SHP77 (cell line): ENCODE measurements around the gene PLA2G4D.
"Not testable (repeated sequence)": the region's sequence is repeated elsewhere in the genome, so short reads cannot be mapped to it uniquely, and the experiment has no call there.

Experiments used
- DNase-seq, 2 experiments: peaks; one replicate each; lab custom pipeline; 2025; lab: John Stamatoyannopoulos, UW

The PLA2G4D gene

DNA sequence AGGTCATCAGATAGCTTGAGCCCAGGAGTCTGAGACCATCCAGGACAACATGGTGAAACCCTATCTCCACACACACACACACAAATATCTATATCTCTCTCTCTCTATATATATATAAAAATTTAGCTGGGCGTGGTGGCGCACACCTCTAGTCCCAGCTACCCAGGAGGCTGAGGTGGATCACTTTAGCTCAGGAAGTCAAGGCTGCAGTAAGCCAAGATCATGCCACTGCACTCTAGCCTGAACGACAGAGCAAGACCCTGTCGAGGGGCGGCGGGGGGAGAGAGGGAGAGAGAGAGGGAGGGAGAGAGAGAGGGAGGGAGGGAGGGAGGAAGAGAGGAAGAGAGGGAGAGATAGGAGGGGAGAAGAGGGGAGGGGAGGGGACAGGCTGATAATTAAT is 34.1 kb upstream of the PLA2G4D start:
- no peak for DNase-seq

DNA sequence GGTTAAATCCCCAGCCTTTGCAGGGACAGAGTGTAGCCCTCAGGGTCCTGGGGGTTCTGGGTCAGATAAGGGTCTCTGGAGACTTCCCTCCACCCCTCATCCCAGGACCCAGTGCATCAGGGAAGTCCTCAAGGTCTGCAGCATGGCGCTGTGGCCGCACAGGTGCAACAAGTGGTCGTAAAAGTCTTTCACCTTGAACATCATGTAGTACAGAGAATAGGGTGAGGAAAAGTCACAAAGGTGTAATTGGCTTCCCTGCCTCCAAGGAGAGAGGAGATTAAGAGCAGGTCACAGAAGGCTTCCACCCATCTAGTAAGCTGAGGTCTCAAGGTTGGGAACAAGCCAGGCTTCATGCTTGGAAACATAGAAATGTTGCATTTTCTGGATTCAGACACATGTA is 29.2 kb upstream of the PLA2G4D start:
- no peak for DNase-seq

DNA sequence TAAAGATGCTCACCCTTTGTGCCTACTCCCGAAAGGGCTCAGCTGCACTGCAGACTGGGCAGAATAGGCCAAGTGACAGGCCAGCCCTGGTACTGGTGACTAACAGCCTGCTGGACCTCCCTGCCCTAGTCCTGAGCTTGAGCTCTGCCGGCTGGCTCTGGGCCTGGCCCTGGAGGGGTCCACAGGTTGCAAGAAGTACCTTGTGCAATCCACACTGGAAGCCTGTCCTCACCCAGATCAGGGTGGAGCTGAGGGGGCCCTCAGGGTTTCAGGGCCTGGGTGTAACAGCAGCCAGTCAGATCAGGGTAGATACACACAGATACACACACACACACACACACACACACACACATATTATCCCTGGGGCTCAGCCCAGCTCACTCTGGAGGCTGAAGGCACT is 27.3 kb upstream of the PLA2G4D start:
- no peak for DNase-seq

DNA sequence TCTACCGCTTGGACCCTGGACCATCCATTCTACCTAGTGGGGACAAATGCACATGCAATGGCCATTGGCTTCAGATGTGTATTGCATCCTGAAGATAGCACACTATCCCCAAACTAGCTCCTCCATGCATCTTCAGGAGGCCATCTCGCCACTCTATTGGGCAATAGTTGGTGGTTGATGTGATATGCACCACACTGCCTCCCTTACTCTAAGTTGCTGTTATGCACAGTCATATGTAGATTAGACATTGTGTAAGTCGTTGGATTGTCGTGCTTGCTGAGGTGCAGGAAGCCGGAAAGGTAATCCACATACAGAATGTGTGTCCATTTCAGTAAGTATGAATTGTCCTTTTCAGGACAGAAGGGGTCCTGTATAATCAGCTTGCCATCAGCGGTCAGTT is 26.7 kb upstream of the PLA2G4D start:
- DNase-seq, result no peak

DNA sequence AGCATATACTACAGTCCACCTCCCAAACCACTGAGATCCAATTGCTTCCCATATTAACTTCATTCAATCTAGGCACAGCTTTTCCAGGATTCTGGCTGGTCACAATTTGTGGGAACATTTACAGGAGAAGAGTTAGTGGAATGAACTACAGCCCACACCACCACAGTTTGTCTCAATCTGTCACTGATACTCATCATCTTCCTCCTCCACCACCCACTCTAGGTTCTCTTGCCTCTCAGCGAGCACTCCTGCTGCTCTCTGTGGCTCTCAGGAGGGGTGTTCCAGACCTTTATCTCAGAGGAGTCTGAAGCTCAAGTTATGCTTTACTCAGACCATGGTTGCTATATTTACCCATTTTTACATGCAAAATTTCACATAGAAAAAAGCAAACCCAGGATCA is 25.9 kb upstream of the PLA2G4D start:
- DNase-seq, result no peak

DNA sequence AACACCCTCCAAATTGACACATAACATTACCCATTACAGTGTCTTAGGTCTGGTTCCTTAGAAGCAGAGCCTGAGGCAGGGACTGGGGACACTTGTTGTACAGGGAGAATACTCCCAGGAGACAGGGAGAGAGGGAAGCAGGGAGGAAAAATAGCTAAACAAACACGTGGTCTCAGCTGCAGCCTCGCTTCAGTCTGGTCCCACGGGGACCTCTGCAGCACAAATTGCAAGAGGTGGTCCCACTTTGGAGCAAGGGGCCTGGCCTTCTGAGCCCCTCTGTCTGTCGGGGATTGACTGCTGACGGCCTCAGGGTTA is 25.0 kb upstream of the PLA2G4D start:
- no peak for DNase-seq

DNA sequence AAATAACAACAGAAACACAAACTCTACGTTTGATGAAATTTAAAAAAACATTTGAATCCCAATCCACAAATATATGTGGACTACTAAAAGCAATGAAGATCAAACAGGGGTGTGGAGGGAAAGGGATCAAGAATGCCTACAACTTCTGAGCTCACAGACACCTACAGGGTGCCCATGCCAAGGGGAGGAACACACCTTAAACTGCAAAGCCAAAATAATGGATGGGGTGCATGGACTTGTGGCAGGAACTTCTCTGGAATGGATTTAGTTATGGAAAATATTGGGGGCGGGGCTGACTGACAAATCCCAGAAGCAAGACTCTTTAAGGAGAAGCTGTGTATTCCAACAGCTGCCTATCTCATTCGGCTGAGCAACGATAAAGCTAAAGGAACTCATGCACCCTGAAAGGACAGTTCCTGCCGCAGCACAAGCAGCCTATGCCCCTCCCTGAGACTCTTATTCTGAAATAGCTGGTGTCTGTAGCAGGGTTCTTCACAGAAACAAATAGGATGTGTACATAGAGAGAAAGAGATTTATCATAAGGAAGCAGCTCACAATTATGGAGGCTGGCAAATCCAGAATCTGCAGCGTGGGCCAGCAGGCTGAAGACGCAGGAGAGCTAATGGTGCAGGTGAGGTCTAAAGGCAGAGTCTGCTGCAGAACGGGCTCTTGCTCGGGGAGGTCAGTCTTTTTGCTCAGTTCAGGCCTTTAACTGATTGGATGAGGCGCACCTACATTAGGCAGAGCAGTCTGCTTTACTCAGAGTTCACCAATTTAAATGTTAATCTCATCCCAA is 24.5 kb upstream of the PLA2G4D start:
- peak in 1 of 2 experiments; percentile 20 for DNase-seq

DNA sequence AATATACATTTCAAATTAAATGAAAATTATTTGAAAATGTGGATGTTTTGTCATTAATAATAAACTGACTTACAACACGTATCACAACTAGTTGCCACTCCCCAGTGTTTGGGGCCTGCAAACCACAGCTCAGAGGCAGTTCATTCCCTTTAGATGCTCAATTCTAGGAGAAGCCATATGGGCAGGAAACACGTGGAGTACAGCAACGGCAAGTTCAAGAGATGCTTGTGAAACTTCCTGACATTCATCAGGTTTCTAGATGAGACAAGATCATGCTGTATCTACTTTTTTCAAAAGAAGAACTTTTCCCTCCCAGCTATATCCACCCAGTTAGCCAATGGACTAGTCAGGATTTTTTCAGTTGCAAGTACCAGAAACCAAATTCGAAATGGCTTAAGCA is 17.6 kb upstream of the PLA2G4D start:
- no peak for DNase-seq

DNA sequence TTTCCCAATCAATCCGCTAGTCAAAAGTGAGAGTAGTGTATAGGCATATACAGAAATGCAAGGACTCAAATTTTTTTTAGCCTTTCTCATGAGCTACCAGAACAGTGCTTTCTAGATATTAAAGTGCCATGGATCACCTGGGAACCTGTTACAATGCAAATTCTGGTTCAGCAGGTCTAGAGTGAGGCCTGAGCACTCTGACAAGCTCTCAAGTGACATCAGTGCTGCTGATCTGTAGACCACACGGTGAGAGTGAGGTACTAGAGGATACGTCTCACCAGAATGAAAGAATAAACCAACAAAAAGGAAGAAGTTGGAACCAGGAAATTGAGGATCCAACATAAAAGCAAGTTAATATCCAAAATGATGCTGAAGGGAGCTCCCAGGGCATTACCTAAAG is 16.0 kb upstream of the PLA2G4D start:
- DNase-seq, result no peak

DNA sequence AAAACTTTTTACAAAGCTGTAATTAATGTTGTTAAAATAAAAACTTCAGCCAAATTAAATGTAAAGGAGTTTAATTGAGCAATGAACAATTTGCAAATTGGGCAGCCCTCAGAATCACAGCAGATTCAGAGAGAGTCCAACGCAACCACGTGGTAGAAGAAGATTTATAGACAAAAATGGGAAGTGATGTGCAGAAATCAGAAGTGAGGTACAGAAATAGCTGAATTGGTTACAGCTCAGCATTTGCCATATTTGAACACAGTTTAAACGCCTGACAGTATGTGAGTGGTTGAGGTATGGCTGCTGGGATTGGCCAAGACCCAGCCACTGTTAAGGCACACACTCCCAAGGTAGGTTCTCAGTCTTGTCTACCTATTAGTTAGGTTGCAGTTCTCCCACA is 14.4 kb upstream of the PLA2G4D start:
- no peak for DNase-seq

DNA sequence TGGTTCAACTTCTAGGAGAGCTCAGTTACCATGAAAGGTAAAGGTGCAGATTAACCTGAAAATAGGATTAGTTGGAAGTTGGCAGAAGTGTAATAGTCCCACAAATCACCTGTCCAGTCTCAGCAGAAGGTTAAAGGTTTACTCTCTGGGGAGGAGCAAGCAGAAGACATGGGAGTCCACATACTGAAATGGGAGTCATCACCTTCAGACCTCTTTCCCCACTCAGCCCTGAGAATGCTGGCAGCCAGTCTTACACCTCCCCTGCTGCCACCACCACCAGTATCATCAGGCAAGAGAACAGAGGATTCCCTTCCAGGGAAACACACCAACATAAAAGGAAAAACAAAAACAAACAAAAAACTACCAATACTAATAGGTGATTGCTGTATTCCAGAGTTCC is 13.8 kb upstream of the PLA2G4D start:
- no peak for DNase-seq

DNA sequence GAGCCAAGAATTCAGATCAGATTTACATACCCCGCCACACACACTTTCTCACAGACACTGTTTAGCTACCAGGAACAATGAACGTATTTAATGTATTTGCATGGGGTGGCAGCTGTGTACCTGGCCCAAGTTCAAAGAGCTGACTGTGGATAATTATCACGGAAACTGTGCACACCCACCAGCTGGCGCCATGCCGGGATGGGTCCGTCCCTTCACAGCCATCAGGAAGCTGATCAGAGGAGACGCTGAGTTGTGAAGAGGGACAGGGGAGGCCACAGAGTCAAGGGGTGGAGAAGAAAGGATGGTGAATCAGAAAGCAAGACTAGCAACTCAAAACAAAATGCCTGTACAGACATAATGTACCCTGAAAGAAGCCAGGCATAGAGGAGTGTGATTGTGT is 13.1 kb upstream of the PLA2G4D start:
- DNase-seq, result peak; percentile 30 to 51

DNA sequence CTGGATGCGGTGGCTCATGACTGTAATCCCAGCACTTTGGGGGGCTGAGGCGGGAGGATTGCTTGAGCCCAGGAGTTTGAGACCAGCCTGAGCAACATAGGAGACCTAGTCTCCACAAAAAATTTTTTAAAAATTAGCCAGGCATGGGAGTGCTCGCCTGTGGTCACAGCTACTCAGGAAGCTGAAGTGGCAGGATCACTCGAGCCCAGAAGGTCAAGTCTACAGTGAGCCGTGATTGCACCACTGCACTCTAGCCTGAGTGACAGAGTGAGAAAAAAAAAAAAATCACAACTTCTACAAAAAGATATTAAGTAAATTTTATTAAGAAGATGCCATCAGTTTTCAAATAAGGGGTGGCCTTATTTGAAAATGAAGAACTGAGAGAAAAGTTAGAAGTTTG is 11.9 kb upstream of the PLA2G4D start:
- no peak for DNase-seq

DNA sequence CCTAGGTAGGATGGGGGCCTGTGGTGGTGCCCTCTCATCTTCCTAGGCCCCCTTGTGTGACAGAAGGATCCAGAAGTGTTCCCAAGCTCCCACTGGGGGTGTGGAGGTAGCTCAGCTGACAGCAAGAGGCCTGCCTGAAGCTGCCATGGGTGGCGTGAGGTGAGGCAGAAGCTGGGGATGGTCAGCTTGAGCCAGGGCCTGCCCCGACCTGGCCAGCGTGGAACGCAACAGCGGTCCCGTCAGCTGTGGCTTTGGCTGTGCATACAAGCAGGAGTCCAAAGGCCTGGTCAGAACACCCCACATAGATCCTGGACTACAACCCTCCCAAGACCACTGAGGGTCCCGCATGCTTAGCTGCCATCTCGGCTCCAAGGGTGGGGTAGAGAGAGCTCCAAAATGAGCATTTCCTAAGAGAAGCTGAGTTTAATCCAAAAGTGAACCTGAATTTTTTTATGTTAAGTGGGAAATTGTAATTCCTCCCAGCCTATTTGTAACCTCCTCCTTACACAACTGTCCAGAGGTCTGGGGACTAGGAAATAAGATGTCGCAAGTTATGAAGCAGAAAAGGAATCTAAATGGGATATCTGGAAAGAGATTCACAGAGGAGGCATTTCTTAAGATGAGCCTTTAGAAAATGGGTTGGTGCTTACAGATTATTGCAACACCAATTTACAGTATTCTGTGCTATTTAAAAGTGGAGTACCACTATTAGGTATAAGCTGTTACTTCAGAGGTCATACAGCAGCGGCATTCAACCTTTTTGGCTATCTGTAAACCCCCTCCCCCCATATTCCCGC is 9.9 kb upstream of the PLA2G4D start:
- DNase-seq, result no peak

DNA sequence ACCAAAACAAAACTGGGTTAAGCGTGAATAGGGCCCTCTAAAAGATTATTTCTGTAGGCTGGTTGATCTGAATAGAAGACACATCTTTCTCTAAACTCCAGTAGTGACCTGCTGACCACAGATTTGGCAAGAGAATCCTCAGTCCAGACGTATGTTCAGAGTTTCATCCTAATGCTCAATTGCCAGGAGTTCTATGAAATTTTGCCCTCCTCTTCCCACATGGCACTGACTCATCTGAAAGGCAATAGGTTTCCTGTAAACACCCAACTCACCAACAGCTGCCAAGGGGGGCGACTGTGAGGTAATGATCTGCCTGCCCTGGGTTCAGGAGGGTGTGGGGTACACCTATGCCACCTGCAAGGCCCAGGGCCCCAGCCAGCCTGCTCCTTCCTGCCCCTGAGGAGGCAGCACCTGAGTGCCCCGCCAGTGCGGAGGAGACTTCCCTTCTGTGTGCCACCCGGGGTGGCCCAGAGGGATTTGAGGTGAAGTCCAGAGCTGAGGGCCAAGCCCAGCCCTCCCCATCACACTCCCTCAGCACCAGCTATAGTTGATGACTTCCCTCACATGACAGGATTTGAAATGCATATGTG is 8.4 kb upstream of the PLA2G4D start:
- no peak for DNase-seq

DNA sequence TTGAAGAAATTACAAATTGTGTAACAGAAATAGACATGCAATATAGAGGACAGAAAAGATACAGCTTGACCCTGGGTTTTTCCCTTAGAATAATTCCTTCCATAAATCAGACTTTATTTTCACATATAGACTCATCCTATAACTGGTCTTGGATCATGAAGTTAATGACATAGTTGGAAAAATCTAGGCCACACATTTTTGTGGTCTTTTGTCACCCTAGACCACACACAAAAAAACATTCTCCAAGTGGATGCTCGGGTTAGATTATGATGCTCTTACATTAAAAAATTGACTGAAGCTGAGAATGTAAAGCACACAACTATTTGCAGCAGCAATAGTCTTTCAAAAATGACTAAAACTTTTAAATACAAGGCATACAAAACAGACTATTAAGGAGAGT is 7.5 kb upstream of the PLA2G4D start:
- no peak for DNase-seq

DNA sequence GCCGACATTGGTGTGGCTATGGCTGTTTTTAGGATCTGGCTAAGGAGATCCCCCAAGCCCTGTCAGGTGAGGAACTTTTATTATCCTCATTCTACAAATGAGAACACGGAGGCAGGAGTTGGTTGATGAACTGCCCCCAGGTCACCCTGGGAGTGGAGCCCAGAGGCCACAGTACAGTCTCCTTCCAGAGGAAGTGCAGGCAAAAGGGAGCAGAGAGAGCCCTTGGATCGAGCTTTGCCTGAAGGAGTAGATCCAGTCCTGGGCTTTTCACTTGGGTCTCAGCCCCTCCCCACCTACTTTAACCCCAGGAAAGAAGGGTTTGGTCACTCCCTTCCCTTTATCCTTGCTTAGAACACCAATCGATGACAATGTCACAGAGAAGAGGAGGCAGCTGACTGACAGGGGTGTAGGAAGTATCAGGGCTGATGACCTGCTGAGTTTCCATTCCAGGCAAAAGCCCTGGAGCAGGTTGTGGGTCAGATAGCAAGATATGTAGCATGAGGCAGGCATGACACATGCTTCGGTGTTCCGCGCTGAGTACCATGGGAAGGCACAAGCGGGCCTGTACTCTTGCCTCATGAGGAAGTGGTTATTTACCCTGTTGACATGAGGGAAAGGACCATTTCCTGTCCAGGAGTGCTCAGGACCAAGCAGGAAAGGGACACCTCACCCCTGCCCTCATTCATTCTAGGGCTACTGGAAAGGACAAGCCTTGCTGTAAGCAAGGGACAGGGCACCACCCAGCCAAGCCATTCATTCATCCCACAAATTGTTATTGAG is 5.8 kb upstream of the PLA2G4D start:
- no peak for DNase-seq

DNA sequence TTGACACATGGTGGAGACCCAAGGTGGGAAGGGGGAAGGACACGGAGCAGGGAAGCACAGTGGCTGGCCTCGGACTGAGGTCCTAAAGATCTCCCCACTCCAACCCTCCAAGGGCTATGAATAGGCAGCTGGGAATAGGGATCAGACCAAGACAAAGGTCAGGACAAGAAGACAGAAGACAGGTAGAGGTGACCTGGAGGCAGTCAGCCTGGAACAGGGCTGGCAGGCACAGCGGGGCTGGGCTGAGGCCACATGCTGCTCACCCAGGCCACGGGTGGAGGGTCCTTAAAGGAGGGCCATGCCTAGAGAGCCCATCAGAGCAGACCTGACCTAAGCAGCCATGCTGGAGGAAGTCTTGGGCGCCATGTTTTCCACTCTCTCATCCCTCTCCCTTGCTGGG is 2.7 kb upstream of the PLA2G4D start:
- DNase-seq, result no peak

DNA sequence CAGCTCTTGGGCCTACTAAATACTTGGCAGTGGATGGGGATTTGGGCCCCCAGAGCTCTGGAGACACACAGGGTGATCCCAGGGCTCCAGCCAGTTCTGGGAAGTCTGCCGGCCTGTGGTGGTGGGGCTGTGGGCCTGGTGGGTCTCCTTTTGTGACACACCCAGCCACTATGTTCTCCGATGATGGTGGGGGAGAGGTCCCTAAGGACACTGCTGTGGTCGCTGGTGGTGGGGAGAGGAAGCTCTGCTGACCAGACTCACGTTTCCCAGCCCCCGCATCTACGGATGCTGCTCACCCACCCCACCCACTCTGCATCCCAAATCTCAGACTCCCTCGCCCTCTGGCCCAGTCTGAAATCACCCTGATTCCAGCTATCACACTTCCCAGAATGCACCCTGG is 396 bp downstream of the PLA2G4D start:
- no peak for DNase-seq

DNA sequence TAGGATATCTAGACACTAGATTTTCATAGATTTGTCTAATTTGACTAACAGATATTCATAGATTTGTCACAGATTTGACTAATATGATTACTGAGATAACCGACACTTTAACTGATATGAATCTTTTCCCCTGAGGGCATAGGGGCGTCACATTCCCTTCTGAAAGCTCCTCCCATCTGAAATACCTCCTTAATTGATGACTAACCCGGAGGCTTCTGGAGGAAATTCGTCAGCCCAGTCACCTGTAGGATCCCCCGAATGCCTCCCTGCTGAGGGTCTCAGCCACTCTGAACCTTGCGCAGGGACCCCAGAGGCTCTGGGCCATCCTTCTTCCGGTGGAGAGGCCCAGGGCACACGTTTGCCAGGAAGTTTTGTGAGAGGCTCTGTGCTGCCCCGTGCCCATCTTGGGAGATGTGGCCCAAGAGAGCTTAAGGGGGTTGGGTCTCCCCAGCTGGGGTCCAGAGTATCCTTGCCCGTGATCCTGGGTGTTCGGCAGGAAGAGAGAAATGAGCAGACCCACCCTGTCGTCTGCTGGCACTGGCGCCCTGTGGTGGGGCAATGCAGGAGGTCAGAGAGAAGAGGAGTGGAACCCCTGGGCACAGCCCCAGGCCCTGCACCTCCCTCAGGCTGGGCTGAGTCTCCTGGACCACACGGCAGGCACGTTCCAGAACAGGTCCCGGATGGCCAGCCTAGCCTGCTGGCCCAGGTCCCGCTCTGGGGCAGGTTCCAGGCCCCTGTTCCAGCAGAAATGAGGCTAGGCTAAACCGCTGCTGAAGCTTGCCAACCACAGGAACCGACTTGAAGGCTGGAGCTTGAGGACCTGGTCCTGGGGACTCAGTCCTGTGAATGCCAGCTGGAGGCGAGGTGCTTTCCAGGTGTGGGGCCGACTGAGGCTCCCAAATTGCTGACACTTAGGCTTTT is 1.7 kb downstream of the PLA2G4D start:
- no peak for DNase-seq

DNA sequence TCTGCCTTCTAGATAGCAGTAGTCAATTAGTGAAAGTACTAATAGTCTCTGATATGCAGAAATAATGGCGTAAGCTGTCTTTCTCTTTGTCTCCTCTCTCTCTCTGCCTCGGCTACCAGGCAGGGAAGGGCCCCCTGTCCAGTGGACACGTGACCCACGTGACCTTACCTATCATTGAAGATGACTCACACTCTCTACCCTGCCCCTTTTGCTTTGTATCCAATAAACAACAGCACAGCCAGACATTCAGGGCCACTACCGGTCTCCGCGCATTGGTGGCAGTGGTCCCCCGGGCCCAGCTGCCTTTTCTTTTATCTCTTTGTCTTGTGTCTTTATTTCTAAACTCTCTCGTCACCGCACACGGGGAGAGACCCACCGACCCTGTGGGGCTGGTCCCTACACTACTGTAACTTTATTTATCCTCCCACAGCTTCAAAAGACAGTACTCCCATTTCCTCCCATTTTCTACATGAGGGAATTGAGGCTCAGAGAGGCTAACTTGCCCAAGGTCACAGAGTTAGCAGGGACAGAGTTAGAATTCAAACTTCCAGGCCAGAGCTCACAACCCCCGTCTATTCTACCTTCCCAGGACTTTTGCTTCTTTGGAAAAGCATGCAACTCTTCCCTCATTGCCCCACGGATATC is 2.5 kb downstream of the PLA2G4D start:
- DNase-seq, result not testable (repeated sequence)
